ENCODE data around the gene CACNA2D4. TPM values are rescaled to one million over a fixed set of nuclear protein-coding genes. Genes with fewer than 3 reads are reported as not detected.

Gene CACNA2D4
- total RNA-seq, 1 experiment from 2014 or later = 1.7 TPM

DNA sequence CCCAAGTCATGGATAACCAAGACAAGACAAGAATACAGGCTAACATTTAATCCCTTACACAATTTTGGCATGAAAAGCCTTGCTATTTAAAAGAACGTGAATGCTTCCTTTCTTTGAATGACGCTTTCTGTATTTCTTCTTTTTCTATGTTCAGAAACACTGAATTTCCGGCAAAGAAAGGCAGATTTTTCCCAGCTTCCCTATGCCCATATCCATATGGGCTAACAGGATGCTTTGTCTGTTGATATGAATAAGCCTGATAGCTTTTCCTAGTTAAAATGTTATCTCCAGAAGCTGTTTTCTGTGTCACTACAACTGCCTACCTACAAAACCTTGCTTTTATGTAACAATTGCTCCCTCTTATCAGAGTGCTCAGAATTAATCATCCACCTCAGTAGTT, 38.3 kb upstream of the CACNA2D4 start:
- Histone ChIP-seq H3K9me2 (ENCODE audit: insufficient read depth) (no peaks in the 10 kb centered on the region), H2AFZ (ENCODE audit: low read depth, low read length, poor library complexity, severe bottlenecking) (no peak overlapping the region), H3K4me1 (ENCODE audit: control insufficient read depth in 1 of 2, insufficient read depth in 2 of 2, low read length in 2 of 2) (no peaks in the 10 kb centered on the region), H3K9ac (ENCODE audit: low read length) (no peak overlapping the region), H3K4me3 (replicated peaks in 1 of 2; ENCODE audit: low read depth in 1 of 2, low read length in 2 of 2) (no peak overlapping the region), H3K27me3 (ENCODE audit: insufficient read depth, low read length) (no peaks in the 10 kb centered on the region), H3K4me2 (ENCODE audit: low read length) (no peak overlapping the region), H3K9me3 (ENCODE audit: control insufficient read depth in 1 of 2, insufficient read depth in 1 of 2, low read depth in 1 of 2, low read length in 2 of 2) (no peaks in the 10 kb centered on the region), H4K20me1 (ENCODE audit: insufficient read depth) (no peaks in the 10 kb centered on the region), H3K27ac (ENCODE audit: low read depth, low read length) (no peak overlapping the region), H3K79me2 (ENCODE audit: insufficient read depth, low read length) (no peaks in the 10 kb centered on the region), H3K36me3 (ENCODE audit: control insufficient read depth in 1 of 2, insufficient read depth in 2 of 2, low read length in 2 of 2) (peaks cover 0 to 11% of the 10 kb centered on the region in 2 experiments; a peak in 2 of 4 replicates)
- BruUV-seq (replicated peaks) = no TSS peak
- ATAC-seq = no peak
- TF ChIP-seq ATF3 (IDR thresholded peaks at IDR 0.05) = no peak
- TF ChIP-seq POLR2A (IDR thresholded peaks at IDR 0.05; ENCODE audit: borderline replicate concordance, extremely low read depth, insufficient read depth, insufficient read length) = no peak
- TF ChIP-seq JUND (IDR thresholded peaks at IDR 0.05) = no peak
- no peak for TF ChIP-seq RAD21 (IDR thresholded peaks at IDR 0.05; ENCODE audit: low read depth)
- no peak for TF ChIP-seq YY1 (IDR thresholded peaks at IDR 0.05; ENCODE audit: extremely low read depth, insufficient replicate concordance, low read depth, low read length)
- TF ChIP-seq TCF7L2 (IDR thresholded peaks at IDR 0.05; ENCODE audit: borderline replicate concordance, extremely low read depth, insufficient read depth, insufficient read length) = no peak
- TF ChIP-seq EGR1 (IDR thresholded peaks at IDR 0.05; ENCODE audit: low read depth) = no peak
- TF ChIP-seq EZH2phosphoT487 (IDR thresholded peaks at IDR 0.05; ENCODE audit: borderline replicate concordance) = no peak
- TF ChIP-seq, protein P1, sequence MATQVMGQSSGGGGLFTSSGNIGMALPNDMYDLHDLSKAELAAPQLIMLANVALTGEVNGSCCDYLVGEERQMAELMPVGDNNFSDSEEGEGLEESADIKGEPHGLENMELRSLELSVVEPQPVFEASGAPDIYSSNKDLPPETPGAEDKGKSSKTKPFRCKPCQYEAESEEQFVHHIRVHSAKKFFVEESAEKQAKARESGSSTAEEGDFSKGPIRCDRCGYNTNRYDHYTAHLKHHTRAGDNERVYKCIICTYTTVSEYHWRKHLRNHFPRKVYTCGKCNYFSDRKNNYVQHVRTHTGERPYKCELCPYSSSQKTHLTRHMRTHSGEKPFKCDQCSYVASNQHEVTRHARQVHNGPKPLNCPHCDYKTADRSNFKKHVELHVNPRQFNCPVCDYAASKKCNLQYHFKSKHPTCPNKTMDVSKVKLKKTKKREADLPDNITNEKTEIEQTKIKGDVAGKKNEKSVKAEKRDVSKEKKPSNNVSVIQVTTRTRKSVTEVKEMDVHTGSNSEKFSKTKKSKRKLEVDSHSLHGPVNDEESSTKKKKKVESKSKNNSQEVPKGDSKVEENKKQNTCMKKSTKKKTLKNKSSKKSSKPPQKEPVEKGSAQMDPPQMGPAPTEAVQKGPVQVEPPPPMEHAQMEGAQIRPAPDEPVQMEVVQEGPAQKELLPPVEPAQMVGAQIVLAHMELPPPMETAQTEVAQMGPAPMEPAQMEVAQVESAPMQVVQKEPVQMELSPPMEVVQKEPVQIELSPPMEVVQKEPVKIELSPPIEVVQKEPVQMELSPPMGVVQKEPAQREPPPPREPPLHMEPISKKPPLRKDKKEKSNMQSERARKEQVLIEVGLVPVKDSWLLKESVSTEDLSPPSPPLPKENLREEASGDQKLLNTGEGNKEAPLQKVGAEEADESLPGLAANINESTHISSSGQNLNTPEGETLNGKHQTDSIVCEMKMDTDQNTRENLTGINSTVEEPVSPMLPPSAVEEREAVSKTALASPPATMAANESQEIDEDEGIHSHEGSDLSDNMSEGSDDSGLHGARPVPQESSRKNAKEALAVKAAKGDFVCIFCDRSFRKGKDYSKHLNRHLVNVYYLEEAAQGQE (IDR thresholded peaks at IDR 0.05; ENCODE audit: low read depth) = no peak
- no peak for TF ChIP-seq FOSL1 (IDR thresholded peaks at IDR 0.05; ENCODE audit: low read depth)
- TF ChIP-seq ZNF274 (IDR thresholded peaks at IDR 0.05; ENCODE audit: low read depth, low read length) = no peak
- TF ChIP-seq SRF (IDR thresholded peaks at IDR 0.05; ENCODE audit: low read depth) = no peak
- TF ChIP-seq SIN3A (IDR thresholded peaks at IDR 0.05; ENCODE audit: low read depth) = no peak
- no peak for TF ChIP-seq POLR2AphosphoS5 (IDR thresholded peaks at IDR 0.05; ENCODE audit: low read depth, low read length)
- no peak for TF ChIP-seq CTCF (IDR thresholded peaks at IDR 0.05 in 2 of 3, conservative IDR thresholded peaks at IDR 0.05 in 1 of 3; ENCODE audit: borderline replicate concordance in 1 of 3, insufficient read depth in 1 of 3, low read depth in 2 of 3, low read length in 2 of 3)
- no peak for TF ChIP-seq CBX3 (IDR thresholded peaks at IDR 0.05; ENCODE audit: low read depth)
- ChIA-PET RAD21 (ENCODE audit: low non-redundant PET in 1 of 2, low total read pairs in 2 of 2, uncharacterized antibody in 2 of 2, unreplicated experiment in 2 of 2) (no interaction called here), POLR2A (no interaction called here), CTCF (interaction anchor here (1.9 kb wide), 1 partner anchor 17 kb away, joined by 8 read pairs; no protein-coding TSS in a partner anchor)
- intact Hi-C loops (cut with micrococcal nuclease) = no loop called here
- no peak for DNase-seq (ENCODE audit: low read depth, low spot score)
